ENCODE results near the gene PTPRG. TPM values are rescaled to one million over a fixed set of nuclear protein-coding genes. Genes with fewer than 3 reads are reported as not detected.

The PTPRG gene
- total and polyA plus RNA-seq, 12 donors = 6.3 to 119 (median 72.2) TPM

DNA sequence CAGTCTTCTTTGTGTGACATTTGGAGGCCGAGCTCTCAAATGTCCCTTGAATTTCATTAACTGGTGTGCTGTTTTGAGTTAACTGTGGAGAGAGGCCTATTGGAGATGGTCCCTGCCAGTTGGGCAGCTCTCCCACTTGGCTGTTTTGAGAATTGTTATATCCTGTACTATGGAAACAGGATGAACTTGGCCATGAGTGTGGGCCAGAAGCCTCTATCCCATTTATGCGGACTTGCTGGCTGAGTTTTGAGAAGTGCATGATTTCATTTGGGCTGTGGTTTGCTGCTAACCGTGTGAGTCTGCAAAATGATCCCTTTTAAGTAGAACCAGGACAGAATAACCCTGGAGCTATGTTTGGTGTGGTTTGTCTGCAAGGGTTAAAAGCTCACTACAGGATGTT is 366.0 kb downstream of the PTPRG start:
- intact Hi-C loops (cut with DNase I) = no loop called here
- peak; percentile 28 to 88 (median 41) for DNase-seq
- Histone ChIP-seq H3K27ac (peak overlapping the region in 1 of 5 donors; percentile 7), H3K4me1 (replicated peaks in 1 of 2) (peaks cover 14 to 23% of the 10 kb centered on the region in 2 donors), H3K9me3 (replicated peaks in 1 of 3) (no peaks in the 10 kb centered on the region), H3K4me3 (no peak overlapping the region), H3K36me3 (replicated peaks in 1 of 2) (no peaks in the 10 kb centered on the region), H3K27me3 (no peaks in the 10 kb centered on the region)
- WGBS, 4 donors = 51 to 63% (median 55%) methylated on average over 3 of the region's 3 CpGs
- no peak for TF ChIP-seq POLR2A (IDR thresholded peaks at IDR 0.05)

- no peak overlapping the region for H3K4me3 ChIP-seq
- no peak overlapping the region for H3K27ac ChIP-seq
- TF ChIP-seq CTCF (IDR thresholded peaks at IDR 0.05) (no peak), POLR2A (IDR thresholded peaks at IDR 0.05) (no peak)
- 52 to 73% (median 61%) methylated on average over 3 of the region's 3 CpGs for WGBS, 4 donors
- no peaks in the 10 kb centered on the region for H3K9me3 ChIP-seq (replicated peaks in 1 of 3)
- intact Hi-C loops (cut with DNase I) = no loop called here
- no peaks in the 10 kb centered on the region for H3K27me3 ChIP-seq
- DNase-seq = no peak
- H3K4me1 ChIP-seq (replicated peaks in 1 of 2) = peaks cover 14 to 23% of the 10 kb centered on the region in 2 donors
- no peaks in the 10 kb centered on the region for H3K36me3 ChIP-seq (replicated peaks in 1 of 2)
These were observed 366.7 kb downstream of the PTPRG start for GRCh38 chr3:61928039-61928438.

- DNase-seq = no peak
- intact Hi-C loops (cut with DNase I) = no loop called here
- no peaks in the 10 kb centered on the region for H3K36me3 ChIP-seq (replicated peaks in 1 of 2)
- TF ChIP-seq CTCF (IDR thresholded peaks at IDR 0.05) = no peak
- no peak for TF ChIP-seq POLR2A (IDR thresholded peaks at IDR 0.05)
- H3K4me3 ChIP-seq = no peak overlapping the region
- H3K4me1 ChIP-seq (replicated peaks in 1 of 2) = peaks cover 14 to 23% of the 10 kb centered on the region in 2 donors
- 79 to 91% (median 83%) methylated on average over 4 of the region's 4 CpGs for WGBS, 4 donors
- H3K27ac ChIP-seq = no peak overlapping the region
- no peaks in the 10 kb centered on the region for H3K9me3 ChIP-seq (replicated peaks in 1 of 3)
- no peaks in the 10 kb centered on the region for H3K27me3 ChIP-seq
These were observed 367.5 kb downstream of the PTPRG start for GRCh38 chr3:61928776-61929314.

GRCh38 chr3:61929617-61930016 is 368.2 kb downstream of the PTPRG start:
- H3K4me3 ChIP-seq = no peak overlapping the region
- H3K27ac ChIP-seq = no peak overlapping the region
- no peaks in the 10 kb centered on the region for H3K9me3 ChIP-seq (replicated peaks in 1 of 3)
- WGBS, 4 donors = 83 to 84% (median 83%) methylated on average over 8 of the region's 8 CpGs
- TF ChIP-seq CTCF (IDR thresholded peaks at IDR 0.05) (no peak), POLR2A (IDR thresholded peaks at IDR 0.05) (no peak)
- H3K36me3 ChIP-seq (replicated peaks in 1 of 2) = no peaks in the 10 kb centered on the region
- no peaks in the 10 kb centered on the region for H3K27me3 ChIP-seq
- no peak for DNase-seq
- intact Hi-C loops (cut with DNase I) = no loop called here
- H3K4me1 ChIP-seq (replicated peaks in 1 of 2) = peaks cover 14 to 23% of the 10 kb centered on the region in 2 donors

DNA sequence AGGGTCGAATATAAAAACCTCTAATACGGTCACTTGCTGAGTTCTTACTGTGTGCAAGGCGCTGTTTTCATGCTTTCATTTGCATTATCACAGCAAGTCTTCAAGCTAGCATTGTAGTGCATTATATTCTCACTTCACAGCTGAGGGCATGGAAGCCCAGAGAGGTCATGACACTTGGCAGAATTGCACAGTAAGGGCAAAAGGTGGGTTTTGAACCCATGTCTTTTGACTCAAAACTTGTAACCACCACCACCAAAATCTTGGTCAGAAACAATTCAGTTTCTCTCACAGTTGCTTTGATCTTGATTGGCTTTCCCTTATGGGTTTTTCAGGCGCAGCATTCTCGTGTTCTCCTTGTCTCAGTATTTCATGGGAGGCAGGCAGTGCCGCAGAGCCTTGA is 371.1 kb downstream of the PTPRG start:
- Histone ChIP-seq H3K4me1 (replicated peaks in 1 of 2) (peaks cover 7 to 11% of the 10 kb centered on the region in 2 donors), H3K27me3 (no peaks in the 10 kb centered on the region), H3K4me3 (no peak overlapping the region), H3K9me3 (replicated peaks in 1 of 3) (no peaks in the 10 kb centered on the region), H3K27ac (no peak overlapping the region), H3K36me3 (replicated peaks in 1 of 2) (no peaks in the 10 kb centered on the region)
- no peak for TF ChIP-seq CTCF (IDR thresholded peaks at IDR 0.05)
- no peak for TF ChIP-seq POLR2A (IDR thresholded peaks at IDR 0.05)
- WGBS, 4 donors = 89 to 94% (median 91%) methylated on average over 6 of the region's 6 CpGs
- intact Hi-C loops (cut with DNase I) = no loop called here
- no peak for DNase-seq

Measured in adrenal gland (tissue), 12 donors.